Esophagus squamous epithelium (tissue), 4 donors: ENCODE results near the gene HAPLN3.

ENCODE experiments used
- CTCF ChIP-seq, 6 experiments: fragments of 450-650 bp in 4 of 6; fragments of 200-600 bp in 2 of 6; sonication (generic) in 2 of 6; IDR thresholded peaks; one replicate each; pipeline ENCODE4 v1.5.1; 2016 to 2019; ENCODE audit warnings: antibody characterized with exemption in 6 of 6, mild to moderate bottlenecking in 4 of 6, moderate library complexity in 4 of 6
- POLR2A ChIP-seq, 4 donors: fragments of 450-650 bp; IDR thresholded peaks; one replicate each; pipeline ENCODE4 v1.6.1; 2017; ENCODE audit warnings: antibody characterized with exemption in 4 of 4, mild to moderate bottlenecking in 4 of 4, moderate library complexity in 3 of 4

GRCh38 chr15:88940110-88940675, 44.8 kb upstream of the HAPLN3 start:
- TF ChIP-seq CTCF (IDR thresholded peaks at IDR 0.05) (no peak), POLR2A (IDR thresholded peaks at IDR 0.05) (no peak)
